Measurements from ENCODE around the gene NUCKS1.

Gene NUCKS1, protein sequence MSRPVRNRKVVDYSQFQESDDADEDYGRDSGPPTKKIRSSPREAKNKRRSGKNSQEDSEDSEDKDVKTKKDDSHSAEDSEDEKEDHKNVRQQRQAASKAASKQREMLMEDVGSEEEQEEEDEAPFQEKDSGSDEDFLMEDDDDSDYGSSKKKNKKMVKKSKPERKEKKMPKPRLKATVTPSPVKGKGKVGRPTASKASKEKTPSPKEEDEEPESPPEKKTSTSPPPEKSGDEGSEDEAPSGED

DNA sequence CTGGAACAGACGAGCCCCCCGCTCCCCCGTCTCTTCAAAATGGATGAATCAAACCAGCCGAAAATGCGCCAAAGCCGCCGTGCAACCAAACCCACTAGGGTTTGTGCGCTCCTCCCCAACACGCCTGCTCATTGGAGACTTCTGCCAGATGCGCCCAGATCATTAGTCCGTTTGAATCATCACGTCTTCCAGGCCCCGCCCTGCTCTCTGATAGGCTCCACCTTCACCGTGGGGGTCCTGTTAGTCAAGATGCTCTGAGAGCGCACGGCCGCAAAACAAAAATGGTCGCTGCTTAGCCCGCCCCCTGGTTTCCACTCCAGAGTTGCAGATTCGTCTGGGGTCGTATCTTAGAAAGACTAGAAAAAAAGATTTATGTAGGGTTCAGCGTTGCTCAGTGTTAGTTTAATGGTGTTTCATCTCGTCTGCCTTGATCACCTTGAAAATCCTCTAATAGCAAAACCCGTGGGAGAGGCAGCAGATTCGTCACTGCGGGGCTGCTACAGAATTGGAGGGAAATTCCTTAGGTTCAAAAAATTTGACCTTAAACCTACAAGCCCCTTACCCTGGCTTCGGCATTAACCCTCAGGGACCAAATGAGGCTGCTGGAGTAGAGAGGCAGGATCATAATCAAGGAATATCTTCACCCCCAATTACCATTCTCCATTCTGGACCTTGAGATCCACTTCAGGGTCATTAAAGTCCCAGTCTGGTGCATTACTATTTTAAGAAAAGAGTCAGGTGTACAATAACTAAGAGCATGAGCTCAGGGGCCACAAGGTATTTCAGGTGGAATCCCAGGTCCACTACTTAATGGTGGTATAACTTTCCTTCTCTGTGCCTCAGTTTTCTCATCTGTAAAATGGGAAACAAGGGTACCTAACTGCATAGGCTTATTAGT is at the start of gene NUCKS1:
NUCKS1 (minus strand) TSS at position 45 of the 898 bp plus-strand sequence. CDS start 209 bp downstream, outside the sequence.
- peak; percentile 91 for DNase-seq (ENCODE audit: low spot score)

DNA sequence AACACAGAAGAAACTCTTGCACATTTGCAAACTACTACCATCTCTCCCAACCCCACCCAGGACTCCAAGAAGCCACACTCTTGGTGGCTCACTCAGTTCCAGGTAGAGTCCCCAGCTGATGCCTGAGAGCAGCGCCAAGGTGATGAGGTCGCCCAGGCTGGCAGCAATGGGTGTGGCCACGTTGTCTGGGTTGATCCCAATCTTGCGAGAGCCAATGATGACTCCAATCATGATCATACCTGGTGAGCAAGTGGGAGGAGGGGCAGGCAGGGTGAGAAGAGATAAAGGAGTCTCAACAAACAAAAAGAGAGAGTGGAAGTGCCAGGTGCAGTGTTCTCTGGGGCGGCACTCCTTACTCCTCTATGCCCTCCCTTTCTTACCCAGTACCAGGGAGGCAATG is 48.6 kb upstream of the NUCKS1 start:
- no peak for DNase-seq (ENCODE audit: low spot score)

DNA sequence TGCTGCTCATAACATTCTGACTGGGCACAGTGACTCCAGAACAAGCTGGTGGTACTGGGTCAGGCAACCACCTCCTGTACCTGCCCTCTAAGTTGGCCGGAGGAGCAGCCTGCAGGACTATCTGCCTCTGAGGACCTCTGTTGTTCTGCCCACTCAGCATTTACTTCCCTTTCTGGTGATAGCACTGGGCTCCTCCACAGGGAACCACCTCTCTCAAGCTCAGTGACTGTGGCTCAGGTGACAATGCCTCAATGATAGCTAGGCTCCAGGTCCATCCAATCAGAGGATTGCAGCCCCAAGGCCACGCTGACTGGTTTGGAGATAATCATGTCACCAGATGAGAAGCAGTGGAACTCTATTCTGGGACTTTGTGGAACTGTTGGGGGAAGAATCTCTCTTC is 47.2 kb upstream of the NUCKS1 start:
- DNase-seq (ENCODE audit: low spot score), result no peak

DNA sequence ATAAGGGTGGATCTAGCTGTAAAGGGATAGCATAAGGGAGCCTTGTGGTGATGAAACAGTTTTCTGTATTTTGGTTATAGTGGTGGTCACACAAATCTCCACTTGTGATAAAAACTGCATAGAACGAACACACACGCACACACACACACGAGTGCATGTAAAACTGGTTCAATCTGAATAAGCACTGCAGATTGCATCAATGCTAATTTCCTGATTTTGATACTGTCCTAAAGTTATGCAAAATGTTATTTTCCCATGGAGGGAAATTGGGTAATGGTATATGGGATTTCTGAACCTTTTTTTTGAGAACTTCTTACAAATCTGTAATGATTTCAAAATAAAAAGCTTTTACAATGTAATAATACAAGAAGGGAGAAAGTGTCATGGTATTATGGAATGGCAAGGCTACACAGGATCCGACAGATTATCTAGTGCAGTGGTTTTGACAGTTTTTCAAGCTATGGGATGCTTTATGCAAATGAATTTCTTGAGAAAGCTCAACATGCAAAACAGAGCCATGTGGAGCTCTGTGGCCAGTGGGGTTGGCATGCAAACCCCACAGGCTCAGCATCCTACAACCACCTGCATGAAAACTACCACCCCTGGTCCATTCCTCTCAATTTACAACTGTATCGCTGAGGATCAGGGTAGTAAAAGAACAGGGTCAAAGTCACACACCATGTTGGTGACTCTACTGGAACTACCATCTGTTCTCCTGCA is 44.2 kb upstream of the NUCKS1 start:
- DNase-seq (ENCODE audit: low spot score), result no peak

DNA sequence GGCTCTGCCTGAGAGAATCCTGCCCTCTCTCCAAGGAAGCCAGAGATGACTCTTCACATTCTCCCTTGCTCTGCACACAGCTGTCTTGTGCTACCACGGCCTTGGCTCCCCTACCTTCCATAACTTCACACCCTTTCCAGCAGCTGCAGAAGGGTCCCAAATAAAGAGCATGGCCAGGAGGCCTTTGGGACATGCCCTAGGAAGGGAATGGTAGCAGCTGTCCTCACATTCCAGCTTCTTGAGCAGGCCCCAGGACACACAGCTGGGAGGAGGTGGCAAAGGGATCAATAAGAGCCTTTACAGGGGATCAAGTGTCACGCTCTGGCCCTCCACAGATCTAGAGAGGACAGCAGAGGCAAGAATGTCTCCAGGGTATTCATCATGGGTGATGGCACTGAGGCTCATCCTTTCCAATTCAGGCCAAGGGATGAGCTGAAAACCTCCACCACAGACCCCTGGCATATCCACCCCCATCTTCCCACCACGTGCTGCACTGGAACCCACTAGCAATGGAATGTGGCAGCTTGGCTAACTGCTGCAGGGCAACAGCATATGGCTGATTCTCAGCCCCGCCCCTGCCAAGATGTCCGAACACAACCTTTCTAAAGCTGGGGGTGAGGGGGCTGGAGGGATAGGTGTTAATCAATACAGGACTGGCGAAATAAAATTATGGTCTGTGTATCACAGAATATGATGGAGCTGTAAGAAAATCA is 43.1 kb upstream of the NUCKS1 start:
- DNase-seq (ENCODE audit: low spot score), result no peak

DNA sequence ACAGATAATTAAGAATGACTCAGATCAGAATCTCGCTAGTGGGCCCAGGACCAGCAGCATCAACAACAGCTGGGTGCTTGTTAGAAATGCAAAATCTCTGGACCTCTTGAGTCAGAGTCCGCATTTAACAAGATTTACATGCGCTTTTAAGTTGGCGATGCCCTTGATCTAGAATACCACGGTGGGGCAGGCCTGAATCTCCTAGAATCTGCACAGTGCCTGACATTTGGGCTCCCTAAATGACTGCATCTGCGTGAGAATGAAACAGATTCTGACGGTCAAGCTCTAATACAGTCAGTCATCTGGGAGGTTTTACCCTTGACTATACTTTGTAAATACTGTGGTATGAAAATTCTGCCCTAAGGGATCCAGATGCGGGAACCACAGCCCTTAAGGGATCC is 42.5 kb upstream of the NUCKS1 start:
- DNase-seq (ENCODE audit: low spot score), result no peak

DNA sequence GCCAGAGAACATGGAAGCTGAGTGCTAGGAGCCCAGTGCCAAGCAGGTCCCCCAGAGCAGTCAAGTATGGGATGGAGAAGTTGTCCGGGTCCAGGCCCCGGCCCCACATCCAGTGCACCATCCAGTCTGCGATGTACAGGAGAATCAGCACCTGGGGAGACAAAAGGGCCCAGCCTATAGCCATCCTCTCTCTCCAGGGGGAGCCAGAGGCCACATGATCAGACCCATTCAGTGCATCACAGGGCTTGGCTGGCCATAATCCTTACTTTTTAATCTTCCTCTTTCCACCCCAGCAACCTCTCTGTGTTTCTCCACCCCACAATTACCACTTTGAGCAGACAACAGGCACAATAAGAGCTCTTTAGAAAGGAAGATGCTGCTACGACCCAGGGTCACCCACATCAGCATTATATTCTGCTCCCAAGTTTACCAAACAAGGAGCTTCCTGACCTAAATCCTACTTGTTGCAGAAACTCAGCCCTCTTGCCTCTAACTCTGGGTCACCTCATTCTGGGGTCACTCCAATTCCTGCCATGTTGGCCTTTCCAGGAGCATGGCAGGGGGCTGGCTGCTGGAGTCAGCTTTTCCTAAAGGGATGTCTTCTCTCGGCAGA is 41.7 kb upstream of the NUCKS1 start:
- DNase-seq (ENCODE audit: low spot score), result peak; percentile 77

DNA sequence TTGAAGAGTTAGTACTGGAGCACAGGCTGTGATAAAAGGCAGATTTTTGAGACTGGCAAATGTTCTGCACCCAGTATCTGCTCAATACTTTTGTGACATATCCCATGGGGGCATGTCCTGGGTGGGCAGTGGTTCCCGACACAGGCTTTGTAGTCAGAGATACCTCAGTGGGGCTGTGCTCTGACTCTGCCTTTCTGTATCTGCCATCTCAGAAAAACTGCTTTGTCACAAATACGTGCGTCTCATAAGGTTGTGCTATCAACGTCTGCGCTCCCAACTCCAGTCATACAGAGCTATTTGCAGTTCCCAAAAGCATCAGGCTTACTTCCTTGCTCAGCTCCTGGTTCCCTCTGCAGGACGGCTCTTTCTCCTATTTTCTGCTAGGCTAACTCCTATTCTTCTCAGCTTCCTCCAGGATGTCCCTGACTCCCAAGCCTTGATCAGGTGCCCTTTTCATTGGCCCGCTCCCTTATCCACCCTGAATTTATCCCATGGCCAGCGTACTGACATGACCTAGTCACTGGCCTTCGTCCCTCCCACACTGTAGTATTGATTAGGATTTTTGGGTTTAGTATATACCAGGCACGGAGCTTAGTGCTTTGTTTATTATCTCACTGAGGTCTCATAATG is 37.4 kb upstream of the NUCKS1 start:
- DNase-seq (ENCODE audit: low spot score), result no peak

DNA sequence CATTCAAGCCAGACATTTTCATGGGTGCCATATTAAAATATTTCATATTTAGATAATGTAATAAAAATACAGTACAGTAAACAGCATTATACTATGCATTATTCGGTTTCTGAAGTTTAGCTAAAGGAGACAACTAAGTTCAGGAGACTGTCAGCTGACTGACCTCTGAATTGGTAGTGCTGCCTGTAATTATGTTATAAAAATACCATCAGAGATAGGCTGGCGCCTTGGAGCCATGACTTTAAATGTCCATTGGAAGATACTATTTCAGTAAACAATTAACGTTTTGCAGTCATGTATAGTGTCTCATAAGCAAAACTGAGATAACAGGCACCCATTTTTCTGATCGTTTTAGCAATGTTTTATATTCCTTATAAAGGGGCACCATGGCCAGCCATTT is 36.6 kb upstream of the NUCKS1 start:
- no peak for DNase-seq (ENCODE audit: low spot score)

DNA sequence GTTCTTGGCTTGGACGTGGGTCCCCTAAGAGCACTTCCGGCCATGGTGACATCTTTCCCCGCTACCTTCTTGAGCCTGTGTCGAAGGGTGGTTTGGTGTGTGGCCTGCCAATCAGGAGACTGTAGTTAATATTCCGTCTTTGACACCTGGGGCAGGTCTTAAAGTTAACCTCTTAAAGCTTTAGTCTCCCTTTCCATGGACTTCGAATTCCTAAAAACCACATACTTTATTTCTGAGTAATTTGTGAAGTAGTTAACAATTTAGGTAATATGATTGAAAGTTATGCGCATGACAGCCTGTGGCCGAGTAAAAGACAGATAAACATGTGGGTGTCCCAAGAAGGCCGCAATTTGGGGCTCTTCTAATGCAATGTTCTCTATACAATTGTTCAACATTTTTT is 35.5 kb upstream of the NUCKS1 start:
- DNase-seq (ENCODE audit: low spot score), result no peak

DNA sequence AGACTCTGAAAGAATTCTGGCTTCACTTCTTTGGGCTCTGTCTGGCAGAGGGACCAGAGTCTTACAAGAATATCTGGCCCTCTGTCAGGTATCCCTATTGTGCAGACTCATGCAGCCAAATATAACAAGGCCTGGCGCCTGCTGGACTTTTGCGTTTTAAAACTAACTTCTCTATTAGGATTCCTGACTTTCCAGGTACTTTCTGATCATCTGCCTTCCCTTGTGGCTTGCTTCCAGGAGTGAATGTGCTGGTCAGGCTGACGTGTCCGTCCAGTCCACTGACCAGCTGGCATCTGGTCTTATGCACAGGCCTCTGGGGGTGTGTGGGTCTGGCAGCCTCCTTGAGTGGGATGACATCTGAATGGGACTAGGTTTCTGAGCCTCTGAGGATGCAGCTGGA is 33.9 kb upstream of the NUCKS1 start:
- peak; percentile 61 for DNase-seq (ENCODE audit: low spot score)

DNA sequence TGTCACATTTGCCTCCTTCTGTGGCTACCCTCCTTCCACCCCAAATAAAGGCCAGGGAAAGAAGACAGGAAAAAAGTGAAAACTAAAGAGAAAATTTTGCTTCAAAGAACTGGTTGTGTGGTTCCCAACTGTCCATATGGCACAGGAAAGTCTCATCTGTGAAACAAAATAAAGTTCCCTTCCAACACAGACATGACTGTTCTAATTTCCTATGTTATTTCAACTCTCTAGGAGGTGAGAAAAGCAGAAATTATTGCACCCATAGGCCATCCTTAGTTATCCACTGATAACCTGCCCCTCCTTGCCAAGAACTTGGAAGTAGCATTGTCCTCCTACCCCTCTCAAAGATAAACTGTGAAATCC is 33.4 kb upstream of the NUCKS1 start:
- no peak for DNase-seq (ENCODE audit: low spot score)

DNA sequence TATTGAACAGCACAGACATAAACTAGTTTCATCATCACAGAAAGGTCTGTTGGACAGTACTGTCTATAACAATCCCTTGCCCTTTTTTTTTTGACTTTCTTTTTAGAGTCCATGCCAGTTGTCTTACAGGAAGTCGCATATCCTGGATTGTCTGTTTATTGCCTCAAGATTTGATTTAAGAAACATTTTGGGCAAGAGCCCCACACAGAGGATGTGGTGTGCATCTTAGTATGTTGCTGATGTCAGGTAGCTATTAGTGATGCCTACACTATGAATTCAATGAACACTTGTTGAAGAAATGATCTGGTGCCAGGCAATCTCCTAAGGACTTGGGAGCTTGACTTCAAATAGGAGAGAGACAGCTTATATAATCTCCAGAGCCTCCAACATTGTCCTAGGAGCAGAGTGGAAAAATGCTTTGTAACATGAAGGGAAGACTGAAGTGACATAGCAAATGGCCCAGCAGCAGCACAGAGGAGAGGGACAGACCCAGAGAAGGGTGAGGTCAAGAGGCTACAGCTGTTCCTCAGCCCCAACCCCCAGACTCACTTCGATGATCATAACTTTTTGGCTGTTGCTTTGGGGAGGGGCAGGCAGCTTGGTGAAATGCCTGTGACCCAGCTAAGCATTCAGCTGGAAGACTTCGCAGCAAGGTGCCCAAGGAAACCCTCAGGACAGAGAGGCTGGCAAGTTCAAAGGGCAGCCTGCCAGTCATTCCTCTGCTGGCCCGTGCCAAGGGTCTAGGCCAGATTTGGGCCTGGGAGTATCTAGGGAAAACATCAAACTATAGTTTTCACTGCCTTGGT is 32.8 kb upstream of the NUCKS1 start:
- no peak for DNase-seq (ENCODE audit: low spot score)

DNA sequence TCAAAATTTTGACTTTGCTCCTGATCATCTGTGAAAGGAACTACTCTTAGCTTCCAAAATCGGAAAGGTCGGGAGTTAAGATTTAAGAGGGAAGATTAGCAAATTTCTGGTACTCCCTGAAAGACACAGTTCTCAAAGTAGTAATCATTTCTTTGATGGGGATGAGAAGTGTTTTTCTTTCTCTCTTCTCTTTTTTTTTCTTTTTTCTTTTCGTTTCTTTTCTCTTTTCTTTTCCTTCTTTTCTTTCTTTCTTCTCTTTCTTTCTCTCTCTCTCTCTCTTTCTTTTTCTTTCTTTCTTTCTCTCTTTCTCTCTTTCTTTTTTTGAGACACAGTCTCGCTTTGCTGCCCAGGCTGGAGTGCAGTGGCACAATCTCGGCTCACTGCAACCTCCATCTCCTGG is 30.4 kb upstream of the NUCKS1 start:
- no peak for DNase-seq (ENCODE audit: low spot score)

DNA sequence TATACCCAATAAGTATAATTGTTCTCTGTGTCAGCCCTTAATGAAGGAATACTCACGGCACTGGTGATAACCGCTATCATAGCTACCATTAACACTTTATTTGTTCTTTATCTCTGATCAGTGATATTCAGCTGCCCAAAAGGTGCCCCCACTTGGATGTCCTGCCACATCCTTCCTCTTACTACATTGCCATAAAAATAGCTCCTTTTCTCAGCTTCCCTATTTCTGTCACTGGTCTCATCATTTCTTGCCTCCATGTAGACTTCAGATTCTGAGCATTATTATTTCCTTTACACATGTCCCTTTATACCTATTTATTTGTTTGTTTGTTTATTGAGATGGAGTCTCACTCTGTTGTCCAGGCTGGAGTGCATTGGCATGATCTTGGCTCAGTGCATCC is 28.0 kb upstream of the NUCKS1 start:
- DNase-seq (ENCODE audit: low spot score), result no peak

DNA sequence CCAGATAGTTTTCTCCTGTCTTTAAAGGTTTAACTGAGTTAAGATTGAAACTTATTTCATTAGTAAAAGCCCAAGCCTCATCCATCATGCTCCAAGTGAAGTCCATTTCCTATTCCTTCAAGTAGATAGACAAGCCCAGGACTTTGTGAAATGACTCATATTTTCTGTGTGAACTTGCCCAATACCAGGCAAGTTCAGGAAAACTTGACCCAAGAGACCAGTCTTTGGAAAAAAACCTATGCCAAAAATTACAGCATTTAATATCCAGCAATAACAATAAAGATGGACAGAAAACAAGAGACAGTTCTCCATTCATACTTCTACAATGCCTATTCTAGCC is 25.7 kb upstream of the NUCKS1 start:
- DNase-seq (ENCODE audit: low spot score), result peak; percentile 24

DNA sequence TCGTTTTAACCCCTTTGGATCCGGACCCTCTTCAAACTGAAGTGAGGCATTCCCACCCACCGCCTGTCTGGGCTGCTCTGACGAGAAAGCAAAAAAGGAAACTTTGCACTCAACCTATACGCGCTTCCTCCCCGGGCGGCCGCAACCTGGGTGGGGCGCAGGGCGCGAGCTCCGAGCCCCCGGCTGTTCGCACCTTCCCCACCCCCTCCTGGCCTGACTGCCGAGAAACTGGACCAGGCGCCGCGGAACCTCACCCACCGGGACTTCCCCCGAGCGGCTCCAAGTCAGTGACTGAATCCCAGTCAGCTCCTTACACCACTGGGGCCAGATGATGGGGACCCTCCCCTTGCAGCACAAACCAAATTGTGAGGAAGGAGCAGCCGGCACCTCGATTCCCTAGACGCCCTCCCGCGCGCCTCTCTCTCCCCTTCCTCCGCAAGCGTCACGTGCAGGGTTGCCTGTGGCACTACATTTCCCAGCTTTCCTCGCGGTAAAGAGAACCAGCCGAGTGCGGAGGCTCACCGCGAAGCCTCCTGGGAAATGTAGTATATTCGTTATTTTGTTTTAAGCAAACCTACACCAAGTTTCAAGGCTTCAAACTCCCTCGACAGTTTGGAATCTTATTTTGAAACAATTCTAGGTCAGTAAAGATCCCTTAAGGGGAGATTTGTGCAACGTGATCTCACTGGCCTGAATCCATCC is 25.2 kb upstream of the NUCKS1 start, which contains the start of gene RAB29:
RAB29 (minus strand) TSS at position 468 of the 702 bp plus-strand sequence. CDS start 526 bp downstream, outside the sequence.
- DNase-seq (ENCODE audit: low spot score), result peak; percentile 84

DNA sequence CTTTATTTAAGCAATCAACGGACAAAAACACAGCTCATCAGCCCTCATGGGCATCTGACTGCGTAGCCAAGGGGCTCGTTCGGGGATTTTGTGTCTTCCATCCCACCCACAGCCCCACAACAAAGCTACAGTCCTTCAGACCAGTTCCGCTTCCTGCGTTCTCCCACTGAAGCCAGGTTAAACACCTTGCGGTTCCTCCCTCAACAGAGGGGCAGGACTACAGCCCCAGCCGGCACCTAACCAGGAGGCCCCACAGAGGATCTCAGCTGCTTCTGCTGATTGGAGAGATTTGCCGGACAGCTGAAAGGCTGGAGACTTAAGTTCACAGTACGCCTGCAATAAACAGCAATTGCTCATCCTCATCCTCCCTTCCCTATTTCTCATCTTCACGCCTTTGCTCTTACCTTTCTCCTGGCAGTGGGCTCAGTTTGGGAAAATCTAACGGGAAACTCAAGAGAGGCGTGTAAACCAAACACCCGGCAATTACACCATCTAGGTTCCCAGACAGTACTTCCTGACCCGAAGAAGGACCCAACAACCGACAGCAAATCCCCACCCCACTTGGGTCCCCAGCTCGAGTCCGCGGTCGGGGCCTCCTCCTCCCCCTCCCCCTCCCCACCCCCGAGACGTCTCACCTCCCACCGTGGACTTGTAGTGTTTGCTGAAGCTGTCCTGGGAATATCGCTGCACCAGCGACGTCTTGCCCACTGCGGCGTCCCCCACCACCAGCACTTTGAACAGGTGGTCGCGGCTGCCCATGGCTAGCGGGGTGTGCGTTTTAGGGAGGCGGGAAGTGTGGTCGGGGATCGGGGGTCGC is 24.4 kb upstream of the NUCKS1 start:
- DNase-seq (ENCODE audit: low spot score), result no peak

DNA sequence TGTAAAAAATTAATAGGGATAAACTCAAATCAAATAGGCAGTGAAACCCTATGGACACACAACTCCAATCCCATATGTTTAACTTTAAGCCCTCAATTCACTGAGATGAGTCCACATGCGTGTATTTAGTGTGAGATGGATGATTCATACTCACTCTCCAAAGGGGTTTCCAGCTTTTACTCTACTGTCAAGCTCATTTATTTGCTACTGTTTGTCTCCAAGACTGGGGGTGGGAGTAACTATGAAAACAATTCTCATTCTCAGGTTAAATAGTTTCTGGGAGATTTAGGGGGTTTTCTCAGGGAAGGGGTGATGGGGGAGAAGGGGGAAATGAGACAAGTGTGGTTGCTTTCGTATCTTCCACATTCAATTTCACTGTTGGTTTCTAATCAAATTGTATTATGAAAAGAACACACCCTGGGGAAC is 22.6 kb upstream of the NUCKS1 start:
- DNase-seq (ENCODE audit: low spot score), result no peak

Measured in AG08396 (cell line).